ENCODE data around the gene ZNF705A.

GRCh38 chr12:8145754-8146441 lies 10.9 kb upstream of the ZNF705A start:
- TF ChIP-seq, protein P1, sequence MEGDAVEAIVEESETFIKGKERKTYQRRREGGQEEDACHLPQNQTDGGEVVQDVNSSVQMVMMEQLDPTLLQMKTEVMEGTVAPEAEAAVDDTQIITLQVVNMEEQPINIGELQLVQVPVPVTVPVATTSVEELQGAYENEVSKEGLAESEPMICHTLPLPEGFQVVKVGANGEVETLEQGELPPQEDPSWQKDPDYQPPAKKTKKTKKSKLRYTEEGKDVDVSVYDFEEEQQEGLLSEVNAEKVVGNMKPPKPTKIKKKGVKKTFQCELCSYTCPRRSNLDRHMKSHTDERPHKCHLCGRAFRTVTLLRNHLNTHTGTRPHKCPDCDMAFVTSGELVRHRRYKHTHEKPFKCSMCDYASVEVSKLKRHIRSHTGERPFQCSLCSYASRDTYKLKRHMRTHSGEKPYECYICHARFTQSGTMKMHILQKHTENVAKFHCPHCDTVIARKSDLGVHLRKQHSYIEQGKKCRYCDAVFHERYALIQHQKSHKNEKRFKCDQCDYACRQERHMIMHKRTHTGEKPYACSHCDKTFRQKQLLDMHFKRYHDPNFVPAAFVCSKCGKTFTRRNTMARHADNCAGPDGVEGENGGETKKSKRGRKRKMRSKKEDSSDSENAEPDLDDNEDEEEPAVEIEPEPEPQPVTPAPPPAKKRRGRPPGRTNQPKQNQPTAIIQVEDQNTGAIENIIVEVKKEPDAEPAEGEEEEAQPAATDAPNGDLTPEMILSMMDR (IDR thresholded peaks at IDR 0.05): no peak
- TF ChIP-seq POLR2A (IDR thresholded peaks at IDR 0.05; ENCODE audit: low read depth): no peak
- TF ChIP-seq POLR2AphosphoS5 (IDR thresholded peaks at IDR 0.05): no peak
- no peak for TF ChIP-seq EP300 (IDR thresholded peaks at IDR 0.05)
